GM19035 (cell line): ENCODE measurements around the gene CYP2W1.

Source experiments
- ATAC-seq: cut with Tn5 transposase; IDR thresholded peaks from one replicate; pipeline ENCODE4 v1.9.1; 2021; ENCODE audit not compliant: unreplicated experiment

The CYP2W1 gene

GRCh38 chr7:981793-982510 lies 1.0 kb upstream of the CYP2W1 start:
- ATAC-seq = no peak

DNA sequence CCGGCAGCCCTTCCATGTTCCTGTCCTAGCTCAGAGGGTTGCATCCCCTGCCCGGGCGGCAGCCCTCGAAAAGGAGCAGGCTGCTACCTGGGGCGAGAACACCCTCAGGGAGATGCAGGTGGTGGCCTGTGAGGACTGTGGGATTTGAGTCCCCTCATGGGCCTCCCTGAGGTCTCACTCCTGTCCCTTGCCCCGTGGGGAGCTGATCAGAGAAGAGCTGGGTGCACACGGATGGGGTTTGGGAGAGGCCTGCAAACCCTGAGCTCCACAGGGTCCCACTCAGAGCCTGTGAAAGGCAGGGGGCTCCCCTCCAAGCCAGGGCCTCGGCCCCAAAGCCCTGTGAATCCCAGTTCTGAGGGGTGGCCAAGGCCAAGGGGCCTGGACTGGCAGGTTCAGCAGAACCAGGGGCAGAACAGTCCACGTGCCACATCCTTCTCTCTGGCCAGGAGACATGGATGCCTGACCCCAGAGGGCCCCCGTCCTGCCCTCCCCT lies 424 bp upstream of the CYP2W1 start:
- no peak for ATAC-seq

- ATAC-seq = no peak
Measured at GRCh38 chr7:983616-984071, 663 bp downstream of the CYP2W1 start.

GRCh38 chr7:984361-985126 lies 1.6 kb downstream of the CYP2W1 start:
- no peak for ATAC-seq

GRCh38 chr7:985127-985416 lies 2.1 kb downstream of the CYP2W1 start:
- no peak for ATAC-seq

- ATAC-seq = no peak
Measured at GRCh38 chr7:985915-986741, 3.1 kb downstream of the CYP2W1 start.

- ATAC-seq = no peak
Measured at GRCh38 chr7:986766-987751, 4.1 kb downstream of the CYP2W1 start.

DNA sequence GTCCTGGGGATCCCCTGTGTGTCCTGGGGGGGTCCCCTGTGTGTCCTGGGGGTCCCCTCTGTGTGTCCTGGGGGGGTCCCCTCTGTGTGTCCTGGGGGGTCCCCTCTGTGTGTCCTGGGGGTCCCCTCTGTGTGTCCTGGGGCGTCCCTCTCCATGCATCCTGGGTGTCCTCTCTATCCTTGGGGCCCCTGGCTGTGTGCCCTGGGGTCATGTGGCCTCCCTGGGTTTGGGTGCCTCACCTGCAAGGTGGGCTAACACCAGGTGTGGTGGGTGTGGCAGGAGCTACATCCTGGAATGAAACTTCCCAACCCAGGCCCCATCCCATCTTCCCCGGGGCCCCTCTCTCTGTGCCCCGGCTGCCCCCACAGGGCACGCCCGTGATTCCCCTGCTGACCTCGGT lies 4.9 kb downstream of the CYP2W1 start:
- ATAC-seq = no peak

- ATAC-seq = no peak
Measured at GRCh38 chr7:988426-988911, 5.5 kb downstream of the CYP2W1 start.

- ATAC-seq = no peak
Measured at GRCh38 chr7:988963-989529, 6.1 kb downstream of the CYP2W1 start.

GRCh38 chr7:990352-990932 lies 7.5 kb downstream of the CYP2W1 start:
- ATAC-seq = no peak

DNA sequence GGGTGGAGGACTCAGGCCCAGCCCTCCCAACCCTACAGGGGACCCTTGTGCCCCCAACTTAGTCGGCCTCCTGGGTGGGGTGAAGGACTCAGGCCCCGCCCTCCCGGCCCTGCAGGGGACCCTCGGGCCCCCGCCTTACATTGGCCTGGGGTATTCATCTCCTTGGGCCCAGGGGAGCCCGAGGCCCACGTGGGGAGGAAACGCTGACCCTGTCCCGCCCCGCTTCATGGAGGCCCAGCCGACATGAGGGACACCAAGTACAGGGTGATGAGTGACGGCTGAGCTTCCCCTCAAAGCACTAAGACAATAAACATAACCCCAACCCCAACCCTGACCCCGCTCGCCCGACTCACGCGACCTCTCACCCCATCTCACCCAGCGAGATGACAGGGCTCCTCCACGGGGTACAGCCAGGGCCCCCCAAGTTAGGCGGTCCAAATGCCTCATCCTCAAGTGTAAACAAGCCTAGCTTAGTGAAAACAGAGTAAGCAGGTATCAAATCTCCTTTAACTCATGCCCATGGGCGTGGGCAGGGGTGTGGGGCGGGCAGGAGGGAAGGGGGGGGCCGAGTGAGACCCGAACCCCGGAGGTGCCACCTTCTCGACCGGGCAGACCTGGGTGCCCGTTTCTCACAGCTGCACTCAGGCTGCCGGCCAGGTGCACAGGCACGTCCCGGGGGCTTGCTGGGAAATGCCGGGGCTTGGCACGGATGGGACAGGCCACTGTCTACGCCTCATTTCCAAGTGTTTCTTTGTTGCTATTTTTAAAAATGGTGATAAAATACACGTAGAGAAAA lies 8.2 kb downstream of the CYP2W1 start:
- no peak for ATAC-seq

DNA sequence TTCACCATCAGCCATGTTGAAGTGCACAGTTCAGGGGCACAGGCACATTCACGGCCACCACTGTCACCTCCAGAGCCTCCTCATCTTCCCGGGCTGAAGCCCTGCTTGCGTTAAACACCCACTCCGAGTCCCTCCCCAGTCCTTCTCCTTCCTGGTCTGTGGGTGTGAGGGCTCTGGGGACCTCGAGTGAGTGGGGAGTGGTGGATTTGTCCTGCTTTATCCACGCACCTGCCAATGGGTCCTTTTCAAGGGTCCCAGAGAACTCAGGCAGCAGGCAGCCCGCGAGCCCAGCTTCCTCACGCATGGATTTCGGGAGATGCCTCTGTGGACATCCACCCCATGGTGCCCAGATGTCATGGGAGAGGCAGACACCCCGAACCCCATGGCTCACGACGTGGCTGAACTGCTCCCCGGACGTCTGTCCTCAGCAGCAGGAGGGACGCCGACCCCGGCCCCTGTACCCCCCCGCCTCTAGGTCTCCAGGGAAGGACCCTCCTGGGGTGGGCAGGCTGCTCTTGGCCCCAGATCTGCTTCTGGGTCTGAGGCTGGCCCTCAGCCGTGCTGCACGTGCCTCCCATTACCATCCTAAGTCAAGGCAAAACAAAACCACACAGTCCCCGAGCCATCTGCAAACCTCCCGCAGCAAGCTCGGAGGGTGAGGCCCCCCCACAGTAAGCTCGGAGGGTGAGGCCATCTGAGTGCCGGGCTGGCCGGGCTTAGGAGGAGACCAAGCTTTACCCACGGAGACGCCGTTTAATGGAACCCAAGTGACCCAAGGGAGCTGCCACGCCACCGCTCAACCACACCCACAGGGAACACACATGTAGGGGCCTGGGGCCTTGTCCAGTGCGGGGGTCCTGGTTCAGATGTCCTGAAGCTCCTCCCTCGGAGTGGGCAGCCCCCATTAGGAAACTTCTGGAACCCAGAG lies 9.0 kb downstream of the CYP2W1 start:
- no peak for ATAC-seq

DNA sequence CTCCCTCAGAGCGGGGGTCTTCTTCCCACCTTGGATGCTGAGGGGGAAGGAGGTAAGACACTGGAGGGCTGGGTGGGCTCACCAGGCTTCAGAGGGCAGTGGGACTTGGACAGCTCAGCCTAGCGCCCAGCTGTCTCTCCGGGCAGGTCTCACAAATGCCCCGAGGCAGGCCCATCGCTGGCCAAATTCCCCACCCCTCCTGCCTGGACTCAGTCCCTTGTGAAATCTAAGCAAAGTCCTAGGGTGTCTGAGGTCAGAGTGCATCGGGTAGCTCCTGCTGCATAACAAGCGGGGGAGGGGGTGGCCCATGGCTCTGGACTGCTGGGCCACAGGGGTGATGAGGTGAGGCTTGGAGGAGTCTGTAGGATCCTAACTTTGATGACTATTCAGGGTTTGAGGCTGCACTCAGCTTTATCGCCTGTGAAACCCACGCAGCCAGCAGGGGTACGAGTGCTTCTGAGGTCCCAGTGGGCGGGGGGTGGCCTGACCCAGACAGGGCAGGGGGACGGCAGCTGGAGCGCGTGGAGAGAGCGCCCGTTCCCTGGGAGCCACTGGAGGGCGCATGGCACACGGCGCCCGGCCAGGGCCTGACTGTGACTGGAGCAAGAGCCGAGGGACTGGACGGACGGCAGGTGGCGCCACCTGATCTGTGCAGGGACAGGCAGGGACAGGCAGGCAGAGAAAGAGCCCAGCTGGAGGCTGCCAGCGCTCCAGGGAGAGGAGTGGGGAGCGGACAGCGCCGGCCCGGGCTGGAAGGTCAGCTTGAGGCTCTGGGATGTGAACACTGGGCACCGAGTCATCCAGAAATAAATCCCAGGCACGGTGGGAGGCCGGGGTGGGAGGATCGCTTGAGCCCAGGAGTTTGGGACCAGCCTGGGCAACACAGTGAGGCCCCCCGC lies 10.0 kb downstream of the CYP2W1 start:
- peak; percentile 87 for ATAC-seq

GRCh38 chr7:994592-995308 lies 11.8 kb downstream of the CYP2W1 start:
- ATAC-seq = no peak

GRCh38 chr7:995571-995970 lies 12.6 kb downstream of the CYP2W1 start:
- no peak for ATAC-seq
